K562 (cell line): ENCODE results near the gene TP53I13. TPM values are rescaled to one million over a fixed set of nuclear protein-coding genes. Genes with fewer than 3 reads are reported as not detected.

ENCODE experiments used
- E4F1 ChIP-seq: fragments of 250-450 bp; sonication (Bioruptor Pico); IDR thresholded peaks from 2 replicates; pipeline ENCODE4 v1.5.0; 2021; ENCODE audit warnings: mild to moderate bottlenecking, borderline replicate concordance
- EGR1 ChIP-seq: fragments of 450-650 bp; conservative IDR thresholded peaks from 2 replicates; pipeline ENCODE4 v1.6.1; 2017; ENCODE audit warnings: mild to moderate bottlenecking
- ELK3 ChIP-seq: fragments of 450-650 bp; formaldehyde crosslinking; IDR thresholded peaks from 2 replicates; pipeline ENCODE4 v1.4.0; 2020; ENCODE audit warnings: mild to moderate bottlenecking
- GATAD2A ChIP-seq: fragments of 450-650 bp; IDR thresholded peaks from 2 replicates; pipeline ENCODE4 v1.6.1; 2017
- KAT7 ChIP-seq: sonication (generic); formaldehyde crosslinking; IDR thresholded peaks from 2 replicates; pipeline ENCODE4 v1.8.0; 2022; ENCODE audit warnings: missing genetic modification reagents, mild to moderate bottlenecking, borderline replicate concordance
- LARP7 ChIP-seq: fragments of 450-650 bp; IDR thresholded peaks from 2 replicates; pipeline ENCODE4 v1.6.1; 2016
- NR2C1 ChIP-seq, 2 experiments: fragments of 450-650 bp; IDR thresholded peaks; 2 replicates each; pipeline ENCODE4 v1.6.1; 2017; ENCODE audit warnings: mild to moderate bottlenecking in 2 of 2, antibody characterized with exemption in 1 of 2, inconsistent platforms in 1 of 2, missing compliant biosample characterization in 1 of 2, missing genetic modification characterization in 1 of 2
- NUFIP1 ChIP-seq: fragments of 450-650 bp; IDR thresholded peaks from 2 replicates; pipeline ENCODE4 v1.6.1; 2018; ENCODE audit not compliant: partially characterized antibody
- POLR3A ChIP-seq: IDR thresholded peaks from 2 replicates; pipeline ENCODE4 v1.6.1; 2011; ENCODE audit warnings: borderline replicate concordance, mild to moderate bottlenecking, moderate library complexity; ENCODE audit not compliant: insufficient read length, insufficient read depth; ENCODE audit errors: extremely low read depth
- SREBF1 ChIP-seq: fragments of 150-350 bp; IDR thresholded peaks from 2 replicates; pipeline ENCODE4 v1.6.1; 2014; ENCODE audit warnings: antibody characterized with exemption, low read depth, low read length, borderline replicate concordance
- ZFX ChIP-seq: sonication (generic); formaldehyde crosslinking; IDR thresholded peaks from 2 replicates; pipeline ENCODE4 v1.8.0; 2022; ENCODE audit warnings: mild to moderate bottlenecking, missing genetic modification reagents, moderate library complexity
- ZNF134 ChIP-seq: fragments of 250-450 bp; sonication (Bioruptor Pico); conservative IDR thresholded peaks from 2 replicates; pipeline ENCODE4 v1.4.0; 2020
- ZNF76 ChIP-seq: fragments of 250-450 bp; sonication (Bioruptor Pico); IDR thresholded peaks from 2 replicates; pipeline ENCODE4 v1.4.0; 2020; ENCODE audit warnings: mild to moderate bottlenecking, moderate library complexity, borderline replicate concordance
- ZNF778 ChIP-seq: fragments of 450-650 bp; formaldehyde crosslinking; IDR thresholded peaks from 2 replicates; pipeline ENCODE4 v1.4.0; 2020; ENCODE audit warnings: mild to moderate bottlenecking, moderate library complexity
- ZSCAN32 ChIP-seq: fragments of 450-650 bp; formaldehyde crosslinking; IDR thresholded peaks from 2 replicates; pipeline ENCODE4 v1.4.0; 2020; ENCODE audit warnings: mild to moderate bottlenecking, moderate library complexity
- polyA plus RNA-seq, 8 experiments: library from polyadenylated mRNA; depleted of rRNA in 4 of 8; stranded (reverse) in 5 of 8; unstranded in 3 of 8; fragments of >200 nt; fragmentation: Nextera tagmentation in 2 of 8; fragmentation: Illumina TruSeq in 1 of 8; extraction: Ambion mirVana in 2 of 8; extraction: Trizol in 1 of 8; gene quantifications; 2 replicates each; pipeline versions ENCODE4 v1.2.1 to v1.2.3, GENCODE V29; 2011 to 2014; ENCODE audit warnings: inconsistent platforms in 1 of 8, missing spikeins in 1 of 8
- total RNA-seq, 7 experiments: library from RNA; depleted of rRNA in 6 of 7; stranded (reverse); fragments of >200 nt in 6 of 7; fragmentation: Illumina TruSeq in 2 of 7; extraction: Trizol in 2 of 7; gene quantifications; 2 replicates each; pipeline versions ENCODE4 v1.2.1 to v1.2.3, GENCODE V29; 2011 to 2021; ENCODE audit warnings: low replicate concordance in 1 of 7
- TF ChIP-seq, protein P1 (sequence below), 2 experiments: IDR thresholded peaks; 2 replicates each; pipeline ENCODE4 v1.6.1; 2011; ENCODE audit warnings: borderline replicate concordance in 1 of 2, control low read depth in 1 of 2, low read depth in 1 of 2, low read length in 1 of 2, mild to moderate bottlenecking in 1 of 2, mixed read lengths in 1 of 2, moderate library complexity in 1 of 2; ENCODE audit not compliant: insufficient read depth in 1 of 2, insufficient read length in 1 of 2, poor library complexity in 1 of 2, severe bottlenecking in 1 of 2; ENCODE audit errors: extremely low read depth in 1 of 2
- TF ChIP-seq, protein P2 (sequence below): fragments of 250-450 bp; sonication (Bioruptor Pico); IDR thresholded peaks from 2 replicates; pipeline ENCODE4 v1.8.0; 2022; ENCODE audit warnings: moderate library complexity, mild to moderate bottlenecking, inconsistent platforms
- TF ChIP-seq, protein P3 (sequence below): IDR thresholded peaks from 2 replicates; pipeline ENCODE4 v1.6.1; 2016; ENCODE audit warnings: missing genetic modification characterization, missing compliant biosample characterization

The TP53I13 gene
- total and polyA plus RNA-seq, 9 of the 15 experiments (the other 6 are each of a cell fraction or from before 2014, with no cell fraction given), result 0.08 to 28.3 (median 9.1) TPM

- TF ChIP-seq, protein P1, sequence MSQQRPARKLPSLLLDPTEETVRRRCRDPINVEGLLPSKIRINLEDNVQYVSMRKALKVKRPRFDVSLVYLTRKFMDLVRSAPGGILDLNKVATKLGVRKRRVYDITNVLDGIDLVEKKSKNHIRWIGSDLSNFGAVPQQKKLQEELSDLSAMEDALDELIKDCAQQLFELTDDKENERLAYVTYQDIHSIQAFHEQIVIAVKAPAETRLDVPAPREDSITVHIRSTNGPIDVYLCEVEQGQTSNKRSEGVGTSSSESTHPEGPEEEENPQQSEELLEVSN (IDR thresholded peaks at IDR 0.05; ENCODE audit: borderline replicate concordance in 1 of 2, extremely low read depth in 1 of 2, insufficient read depth in 1 of 2, insufficient read length in 1 of 2, low read depth in 1 of 2, low read length in 1 of 2, poor library complexity in 1 of 2, severe bottlenecking in 1 of 2), result peak; percentile 15 to 27
- TF ChIP-seq POLR3A (no peak), E4F1 (CRISPR knock-in tag) (no peak), ZNF134 (CRISPR knock-in tag) (no peak), ZFX (CRISPR knock-in tag) (peak; percentile 50), ZSCAN32 (no peak), ELK3 (no peak), SREBF1 (no peak), NUFIP1 (no peak), KAT7 (CRISPR knock-in tag) (no peak), ZNF778 (CRISPR knock-in tag) (no peak), NR2C1 (IDR thresholded peaks at IDR 0.05) (no peak), NR2C1 (tag; IDR thresholded peaks at IDR 0.05) (no peak), LARP7 (no peak), GATAD2A (no peak), EGR1 (peak; percentile 41; the same call in 1 of the 2 replicates), ZNF76 (CRISPR knock-in tag) (no peak)
- TF ChIP-seq, protein P2, sequence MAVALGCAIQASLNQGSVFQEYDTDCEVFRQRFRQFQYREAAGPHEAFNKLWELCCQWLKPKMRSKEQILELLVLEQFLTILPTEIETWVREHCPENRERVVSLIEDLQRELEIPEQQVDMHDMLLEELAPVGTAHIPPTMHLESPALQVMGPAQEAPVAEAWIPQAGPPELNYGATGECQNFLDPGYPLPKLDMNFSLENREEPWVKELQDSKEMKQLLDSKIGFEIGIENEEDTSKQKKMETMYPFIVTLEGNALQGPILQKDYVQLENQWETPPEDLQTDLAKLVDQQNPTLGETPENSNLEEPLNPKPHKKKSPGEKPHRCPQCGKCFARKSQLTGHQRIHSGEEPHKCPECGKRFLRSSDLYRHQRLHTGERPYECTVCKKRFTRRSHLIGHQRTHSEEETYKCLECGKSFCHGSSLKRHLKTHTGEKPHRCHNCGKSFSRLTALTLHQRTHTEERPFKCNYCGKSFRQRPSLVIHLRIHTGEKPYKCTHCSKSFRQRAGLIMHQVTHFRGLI (CRISPR knock-in tag), result no peak
- TF ChIP-seq, protein P3, sequence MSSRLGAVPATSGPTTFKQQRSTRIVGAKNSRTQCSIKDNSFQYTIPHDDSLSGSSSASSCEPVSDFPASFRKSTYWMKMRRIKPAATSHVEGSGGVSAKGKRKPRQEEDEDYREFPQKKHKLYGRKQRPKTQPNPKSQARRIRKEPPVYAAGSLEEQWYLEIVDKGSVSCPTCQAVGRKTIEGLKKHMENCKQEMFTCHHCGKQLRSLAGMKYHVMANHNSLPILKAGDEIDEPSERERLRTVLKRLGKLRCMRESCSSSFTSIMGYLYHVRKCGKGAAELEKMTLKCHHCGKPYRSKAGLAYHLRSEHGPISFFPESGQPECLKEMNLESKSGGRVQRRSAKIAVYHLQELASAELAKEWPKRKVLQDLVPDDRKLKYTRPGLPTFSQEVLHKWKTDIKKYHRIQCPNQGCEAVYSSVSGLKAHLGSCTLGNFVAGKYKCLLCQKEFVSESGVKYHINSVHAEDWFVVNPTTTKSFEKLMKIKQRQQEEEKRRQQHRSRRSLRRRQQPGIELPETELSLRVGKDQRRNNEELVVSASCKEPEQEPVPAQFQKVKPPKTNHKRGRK, result no peak
Observed at GRCh38 chr17:29593591-29594518, 25.4 kb downstream of the TP53I13 start (continued).
